HCEC 1CT (cell line): ENCODE measurements around the gene PHOSPHO1.
A peak's percentile ranks its signal among the peaks of the same experiment; 100 is the strongest.
"Not testable (repeated sequence)": the region's sequence is repeated elsewhere in the genome, so short reads cannot be mapped to it uniquely, and the experiment has no call there.

ENCODE experiments used
- DNase-seq: peaks from one replicate; pipeline ENCODE4 v3.0.0-alpha.2; 2017

PHOSPHO1 gene

GRCh38 chr17:49230636-49231562 lies at the start of gene PHOSPHO1:
PHOSPHO1 (minus strand) TSS chr17:49230787; CDS start chr17:49226691, 4,096 bp downstream.
- DNase-seq: peak; percentile 74

DNA sequence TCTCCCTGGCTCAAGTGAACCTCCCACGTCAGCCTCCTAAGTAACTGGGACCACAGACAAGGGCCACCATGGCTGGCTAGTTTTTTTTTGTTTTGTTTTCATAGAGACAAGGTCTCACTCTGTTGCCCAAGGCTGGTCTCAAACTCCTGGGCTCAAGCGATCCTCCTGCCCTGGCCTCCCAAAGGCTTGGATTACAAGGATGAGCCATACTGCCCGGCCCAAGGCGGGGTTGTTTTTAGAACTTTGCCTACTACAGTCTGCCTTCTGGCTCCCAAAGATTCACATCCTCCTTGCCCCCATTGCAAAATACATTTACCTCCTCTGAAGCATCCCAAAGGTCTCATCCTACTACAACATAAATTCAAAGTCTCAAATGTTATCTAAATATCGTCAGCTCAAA lies 49.5 kb upstream of the PHOSPHO1 start:
- no peak for DNase-seq

- DNase-seq: not testable (repeated sequence)
Measured at GRCh38 chr17:49279263-49280015, 48.9 kb upstream of the PHOSPHO1 start.

- no peak for DNase-seq
Measured at GRCh38 chr17:49278076-49278475, 47.5 kb upstream of the PHOSPHO1 start.

DNA sequence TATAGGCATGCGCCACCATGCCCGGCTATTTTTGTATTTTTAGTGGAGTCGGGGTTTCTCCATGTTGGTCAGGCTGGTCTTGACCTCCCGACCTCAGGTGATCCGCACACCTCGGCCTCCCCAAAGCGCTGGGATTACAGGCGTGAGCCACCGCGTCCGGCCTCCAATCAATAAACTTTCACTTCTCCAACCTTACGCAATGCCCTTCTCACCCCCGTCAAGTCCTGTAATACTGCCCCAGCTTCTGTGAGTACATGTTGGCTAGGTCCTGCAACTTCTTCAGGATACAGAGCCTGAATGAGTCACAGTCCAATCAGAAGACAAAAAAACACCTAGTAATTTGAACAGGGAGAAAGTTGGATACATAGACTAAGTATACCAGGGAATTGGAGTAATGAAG lies 47.1 kb upstream of the PHOSPHO1 start:
- no peak for DNase-seq

GRCh38 chr17:49275981-49276380 lies 45.4 kb upstream of the PHOSPHO1 start:
- DNase-seq: not testable (repeated sequence)

DNA sequence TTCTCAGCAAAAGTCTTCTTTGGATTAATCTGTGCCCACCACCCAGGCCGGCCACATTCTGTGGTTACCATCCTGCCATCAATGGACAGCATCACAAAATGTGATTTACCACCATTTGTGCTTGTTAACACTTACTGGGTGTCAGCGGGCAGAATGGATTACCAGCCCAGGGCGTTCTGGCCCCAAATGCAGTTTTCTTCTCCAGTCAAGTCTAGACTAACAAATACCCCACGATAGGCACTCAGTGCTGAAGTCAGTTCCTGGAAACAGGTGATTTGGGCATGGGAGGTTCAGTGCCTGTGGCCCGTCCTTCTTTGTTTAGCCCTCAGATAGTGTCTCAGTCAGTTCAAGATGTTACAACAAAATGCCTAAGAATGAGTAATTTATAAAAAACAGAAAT lies 38.8 kb upstream of the PHOSPHO1 start:
- no peak for DNase-seq

DNA sequence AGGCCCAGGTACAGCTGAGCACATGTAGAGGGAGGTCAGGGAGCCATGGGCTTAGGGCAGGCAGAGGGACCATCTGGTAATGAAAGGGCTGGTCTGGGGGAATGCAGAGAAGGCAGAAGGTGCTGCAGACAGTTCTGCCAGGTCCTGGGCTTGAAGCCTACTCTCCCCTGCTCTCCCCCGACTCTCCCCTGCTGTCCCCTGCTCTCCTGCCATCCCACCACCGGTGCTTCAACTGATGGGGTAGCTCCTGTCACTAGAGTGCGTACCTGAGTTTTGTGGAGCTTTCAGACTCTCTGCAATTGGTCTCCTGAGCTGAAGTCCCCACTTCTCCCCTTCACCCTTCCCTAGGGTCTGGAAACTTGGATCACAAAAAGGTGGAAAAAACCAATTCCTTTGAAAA lies 37.3 kb upstream of the PHOSPHO1 start:
- no peak for DNase-seq

DNA sequence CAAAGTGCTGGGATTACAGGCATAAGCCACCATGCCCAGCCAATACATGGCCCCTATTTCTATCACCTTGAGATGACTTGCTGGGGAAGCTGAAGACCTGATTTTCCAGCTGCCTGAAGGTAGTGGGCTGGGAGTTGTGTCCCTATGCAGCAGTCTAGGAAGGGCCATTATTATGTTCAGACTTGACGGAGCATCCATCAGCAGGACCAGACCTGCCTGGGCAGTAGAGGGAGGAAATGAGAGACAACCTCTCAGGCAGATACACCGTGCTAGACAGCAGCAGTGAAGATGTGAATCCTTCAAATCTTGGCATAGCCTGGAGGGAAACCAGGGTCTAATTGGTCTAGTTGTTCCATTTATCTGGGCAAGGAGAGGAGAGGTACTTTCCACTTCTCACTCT lies 35.6 kb upstream of the PHOSPHO1 start:
- DNase-seq: no peak

GRCh38 chr17:49261540-49261939 lies 31.0 kb upstream of the PHOSPHO1 start:
- DNase-seq: not testable (repeated sequence)

GRCh38 chr17:49260817-49261291 lies 30.3 kb upstream of the PHOSPHO1 start:
- DNase-seq: no peak

GRCh38 chr17:49260011-49260816 lies 29.6 kb upstream of the PHOSPHO1 start:
- DNase-seq: peak; percentile 88

- DNase-seq: no peak
Measured at GRCh38 chr17:49259663-49260010, 29.1 kb upstream of the PHOSPHO1 start.

DNA sequence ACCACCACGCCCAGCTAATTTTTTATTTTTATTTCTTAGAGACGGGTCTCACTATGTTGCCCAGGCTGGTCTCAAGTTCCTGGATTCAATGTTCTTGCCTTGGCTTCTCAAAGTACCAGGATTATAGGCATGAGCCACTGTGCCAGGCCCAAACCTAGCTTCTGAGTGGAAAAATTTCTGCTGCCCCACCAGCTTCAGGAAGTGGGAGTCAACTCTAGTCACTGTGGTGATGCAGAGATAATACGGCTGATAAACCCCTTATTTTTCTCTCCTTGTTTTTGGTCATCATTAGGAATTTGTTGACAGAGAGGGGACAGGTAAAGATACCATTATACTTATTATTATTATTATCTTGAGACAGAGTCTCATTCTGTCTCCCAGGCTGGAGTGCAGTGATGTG lies 27.8 kb upstream of the PHOSPHO1 start:
- DNase-seq: no peak

DNA sequence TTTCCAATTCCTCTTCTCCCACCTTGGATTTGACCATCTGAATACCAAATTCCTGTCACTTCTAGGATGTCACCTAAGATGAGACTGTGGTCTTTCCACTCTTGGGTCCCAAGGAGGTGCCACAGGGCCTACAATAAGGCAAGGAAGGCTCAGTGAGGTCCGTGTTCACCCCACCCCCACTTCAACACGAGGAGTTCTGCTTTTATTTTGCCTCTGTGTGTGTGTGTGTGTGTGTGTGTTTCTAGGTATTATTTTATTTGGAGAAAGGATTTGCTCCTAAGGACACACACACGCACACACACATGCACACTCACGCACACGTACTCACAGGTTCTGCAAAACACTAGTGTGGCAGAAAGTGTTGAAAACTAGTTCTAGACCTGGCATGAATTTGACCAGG lies 24.5 kb upstream of the PHOSPHO1 start:
- no peak for DNase-seq

- no peak for DNase-seq
Measured at GRCh38 chr17:49254066-49254465, 23.5 kb upstream of the PHOSPHO1 start.

DNA sequence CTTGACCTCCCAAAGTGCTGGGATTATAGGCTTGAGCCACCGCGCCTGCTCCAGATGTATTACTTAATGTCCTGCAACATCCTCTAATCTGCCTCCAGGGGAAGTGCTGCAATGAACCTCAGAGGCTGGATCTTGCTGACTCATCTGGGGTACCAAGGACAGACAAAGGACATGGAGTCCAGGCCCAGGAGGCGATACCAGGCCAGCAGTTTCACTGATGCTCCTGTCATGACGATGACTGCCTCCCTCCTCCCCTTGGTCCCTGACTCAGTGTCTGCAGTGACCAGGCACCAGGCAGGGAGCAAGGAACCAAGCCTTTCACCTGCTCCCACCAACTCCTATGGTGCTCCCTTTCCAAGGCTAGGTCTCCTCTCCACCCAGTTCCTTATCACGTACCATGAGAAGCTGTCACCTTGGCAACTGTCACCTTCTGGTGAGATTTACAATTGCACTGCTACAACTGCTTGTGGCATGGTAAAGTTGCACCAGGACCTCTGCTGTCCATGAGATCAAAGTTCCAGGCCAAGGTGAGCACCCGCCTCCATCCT lies 21.6 kb upstream of the PHOSPHO1 start:
- peak; percentile 24 for DNase-seq

DNA sequence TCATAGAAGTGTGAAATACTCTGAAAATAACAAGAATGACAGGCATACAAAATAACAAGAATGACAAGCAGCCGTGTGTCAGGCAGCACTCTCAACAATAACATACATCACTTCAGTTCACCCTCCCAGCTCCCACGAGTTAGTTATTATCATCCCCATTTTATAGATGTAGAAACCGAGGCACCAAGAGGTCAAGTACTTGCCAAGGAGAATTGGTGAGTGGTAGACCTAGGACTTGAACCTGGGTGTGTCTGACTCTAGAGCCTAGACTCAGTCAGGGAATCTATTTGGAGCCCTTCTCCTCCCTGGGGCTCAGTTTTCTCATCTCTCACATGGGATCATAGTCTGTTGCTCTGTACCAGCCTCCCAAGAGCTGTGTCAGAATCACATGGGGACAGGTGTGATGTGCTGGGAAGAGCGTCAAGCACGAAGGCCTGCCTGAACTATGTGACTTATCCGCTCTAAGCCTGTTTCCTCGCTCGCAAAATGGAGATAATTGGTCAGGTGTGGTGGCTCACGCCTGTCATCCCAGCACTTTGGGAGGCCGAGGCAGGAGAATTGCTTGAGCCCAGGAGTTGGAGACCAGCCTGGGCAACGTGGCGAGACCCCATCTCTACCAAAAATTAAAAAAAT lies 19.4 kb upstream of the PHOSPHO1 start:
- DNase-seq: no peak

- no peak for DNase-seq
Measured at GRCh38 chr17:49249292-49249794, 18.8 kb upstream of the PHOSPHO1 start.

GRCh38 chr17:49247944-49248343 lies 17.4 kb upstream of the PHOSPHO1 start:
- DNase-seq: no peak

- DNase-seq: no peak
Measured at GRCh38 chr17:49244839-49245238, 14.3 kb upstream of the PHOSPHO1 start.

GRCh38 chr17:49242813-49243212 lies 12.2 kb upstream of the PHOSPHO1 start:
- no peak for DNase-seq
